ENCODE measurements around the gene P2RY8.
A peak's percentile ranks its signal among the peaks of the same experiment; 100 is the strongest.
"Not testable (repeated sequence)": the region's sequence is repeated elsewhere in the genome, so short reads cannot be mapped to it uniquely, and the experiment has no call there.

P2RY8 gene

GRCh38 chrX:1542994-1543725 lies 6.2 kb upstream of the P2RY8 start:
- DNase-seq (ENCODE audit: low read depth), result no peak

DNA sequence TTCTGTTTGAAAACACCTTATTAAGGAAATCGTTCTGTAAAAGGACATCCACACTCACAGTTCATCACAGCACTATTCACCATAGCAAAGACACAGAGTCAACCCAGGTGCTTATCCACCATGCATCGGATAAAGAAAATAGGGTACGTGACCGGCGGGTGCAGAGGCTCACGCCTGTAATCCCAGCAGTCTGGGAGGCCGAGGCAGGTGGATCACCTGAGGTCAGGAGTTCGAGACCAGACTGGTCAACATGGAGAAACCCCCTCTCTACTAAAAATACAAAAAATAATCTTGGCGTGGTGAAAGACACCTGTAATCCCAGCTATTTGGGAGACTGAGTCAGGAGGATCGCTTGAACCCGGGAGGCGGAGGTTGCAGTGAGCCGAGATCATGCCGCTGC lies 2.2 kb upstream of the P2RY8 start:
- not testable (repeated sequence) for DNase-seq (ENCODE audit: low read depth)

DNA sequence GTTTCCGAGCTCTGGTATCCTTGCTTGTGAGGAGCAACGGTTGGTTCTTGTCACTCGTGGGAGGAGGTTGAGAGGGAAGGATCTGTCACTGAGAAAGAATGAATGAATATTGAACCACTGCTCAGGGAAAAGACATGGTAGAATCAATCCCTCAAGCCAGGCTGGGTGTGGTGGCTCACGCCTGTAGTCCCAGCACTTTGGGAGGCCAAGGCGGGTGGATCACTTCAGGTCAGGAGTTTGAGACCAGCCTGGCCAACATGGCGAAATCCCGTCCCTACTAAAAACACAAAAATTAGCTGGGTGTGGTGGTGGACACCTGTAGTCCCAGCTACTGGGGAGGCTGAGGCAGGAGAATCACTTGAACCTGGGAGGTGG lies 718 bp upstream of the P2RY8 start:
- not testable (repeated sequence) for DNase-seq (ENCODE audit: low read depth)

DNA sequence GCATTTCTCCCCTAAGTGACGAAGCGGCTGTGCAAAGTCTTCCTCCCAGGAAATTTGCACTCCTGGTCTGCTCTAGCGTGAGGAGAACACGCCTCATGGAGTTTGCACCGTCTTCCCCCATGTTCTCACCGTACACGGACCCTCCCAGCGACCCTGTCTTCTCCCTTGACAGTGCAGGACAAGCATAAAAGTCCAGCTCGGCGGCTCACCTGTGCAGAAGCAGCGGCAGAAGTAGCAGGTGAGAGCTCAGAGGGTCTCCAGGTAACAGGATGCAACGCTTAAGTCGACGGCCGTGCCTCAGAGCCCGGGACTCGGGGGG lies 314 bp downstream of the P2RY8 start:
- DNase-seq (ENCODE audit: low read depth), result no peak

GRCh38 chrX:1535241-1536041 lies 1.5 kb downstream of the P2RY8 start:
- DNase-seq (ENCODE audit: low read depth), result no peak

DNA sequence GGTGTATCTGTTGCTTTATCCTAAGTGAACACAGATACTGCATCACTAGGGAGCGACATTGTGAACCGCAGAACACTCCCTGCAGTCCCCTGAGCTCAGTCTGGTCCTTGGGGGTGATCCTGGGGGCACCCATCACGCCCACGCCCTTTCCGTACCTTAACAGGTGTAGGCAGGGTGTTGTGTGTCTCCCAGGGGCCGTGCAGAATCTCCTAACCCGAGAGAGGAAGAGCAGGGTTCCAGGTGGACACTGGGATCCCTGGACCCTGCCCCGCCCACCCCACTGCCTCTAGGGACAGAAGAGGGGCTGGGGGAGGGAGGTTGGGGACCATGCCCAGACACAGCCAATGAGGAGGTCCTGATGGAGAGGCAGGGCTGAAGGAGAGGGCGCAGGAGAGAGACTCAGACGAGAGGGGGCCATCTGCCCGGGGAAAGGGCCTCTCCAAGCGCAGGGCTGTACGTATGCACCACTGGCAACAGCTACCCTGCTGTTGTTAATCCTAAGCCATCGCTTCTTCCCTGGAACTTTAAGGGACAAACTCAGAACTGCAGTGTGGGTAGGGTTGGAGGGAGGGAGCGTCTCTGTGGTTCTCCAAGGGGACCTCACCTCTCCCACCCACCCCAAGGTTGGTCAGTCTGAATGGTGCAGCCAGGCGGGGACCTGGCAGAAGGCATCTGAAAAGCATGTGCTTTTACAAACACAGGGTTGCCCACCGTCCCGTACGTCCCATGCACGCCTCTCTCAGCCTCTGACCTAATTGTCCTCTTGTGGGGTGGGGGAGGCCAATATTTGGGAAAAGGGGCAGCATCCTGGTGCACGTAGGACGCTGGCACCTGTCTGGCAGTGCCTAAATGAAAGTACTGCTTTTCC lies 2.5 kb downstream of the P2RY8 start:
- no peak for DNase-seq (ENCODE audit: low read depth)

GRCh38 chrX:1533058-1533457 lies 3.9 kb downstream of the P2RY8 start:
- DNase-seq (ENCODE audit: low read depth), result no peak

DNA sequence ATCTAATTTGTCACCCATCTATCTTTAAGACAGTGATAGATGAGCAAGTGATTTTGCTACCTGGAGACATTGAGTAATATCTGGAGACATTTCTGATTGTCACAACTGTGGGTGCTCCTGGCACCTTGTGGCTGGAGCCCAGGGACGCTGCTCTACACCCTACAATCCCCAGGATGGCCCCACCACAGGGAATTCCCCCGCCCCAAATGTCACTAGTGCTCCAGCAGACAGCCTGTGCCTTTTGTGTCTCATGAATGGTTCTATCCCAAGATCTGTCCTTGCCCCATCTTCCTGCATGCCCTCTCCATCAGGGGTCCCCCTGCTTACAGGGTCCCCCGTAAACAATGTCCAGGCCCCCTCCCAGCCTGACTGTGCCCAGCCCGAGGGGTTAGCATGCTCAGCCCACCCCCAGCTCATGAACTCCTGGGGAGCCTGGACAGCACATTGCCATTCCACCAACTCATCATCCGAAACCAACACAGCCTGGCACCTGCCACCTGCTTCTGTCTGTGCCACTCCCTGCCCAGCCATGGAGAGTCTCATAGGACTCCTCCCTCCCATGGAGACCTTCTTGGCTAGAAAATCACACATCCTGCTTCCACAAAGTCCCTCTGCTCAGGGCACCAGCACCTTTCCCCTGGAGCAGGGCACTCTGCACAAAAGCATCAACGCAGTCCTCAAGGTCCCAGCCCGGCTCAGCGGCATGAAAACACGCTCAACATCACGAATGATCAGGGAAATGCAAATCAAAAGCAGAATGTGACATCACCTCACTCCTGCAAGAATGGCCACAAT lies 5.7 kb downstream of the P2RY8 start:
- no peak for DNase-seq (ENCODE audit: low read depth)

- DNase-seq (ENCODE audit: low read depth), result no peak
Measured at GRCh38 chrX:1529756-1530155, 7.2 kb downstream of the P2RY8 start.

DNA sequence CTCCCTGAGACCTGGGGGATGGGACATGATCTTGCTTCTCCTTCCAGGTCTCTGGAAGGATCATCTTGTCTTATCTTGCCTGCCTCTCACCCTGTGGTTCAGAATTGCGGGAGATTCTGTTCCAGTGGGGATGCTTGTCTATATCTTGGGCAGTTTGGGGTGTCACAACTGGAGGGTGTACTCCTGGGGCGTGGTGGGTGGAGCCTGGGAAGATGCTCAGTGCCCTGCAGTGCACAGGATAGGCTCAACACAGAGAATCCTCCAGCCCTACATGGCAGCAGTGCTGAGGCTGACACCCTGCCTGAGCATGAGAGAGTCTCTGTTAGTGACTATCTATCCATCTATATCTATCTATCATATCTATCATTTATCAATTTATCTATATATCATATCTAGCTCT lies 7.7 kb downstream of the P2RY8 start:
- DNase-seq (ENCODE audit: low read depth), result no peak

GRCh38 chrX:1528884-1529203 lies 8.1 kb downstream of the P2RY8 start:
- DNase-seq (ENCODE audit: low read depth), result no peak

- no peak for DNase-seq (ENCODE audit: low read depth)
Measured at GRCh38 chrX:1528186-1528883, 8.7 kb downstream of the P2RY8 start.

GRCh38 chrX:1527457-1527856 lies 9.5 kb downstream of the P2RY8 start:
- DNase-seq (ENCODE audit: low read depth), result no peak

DNA sequence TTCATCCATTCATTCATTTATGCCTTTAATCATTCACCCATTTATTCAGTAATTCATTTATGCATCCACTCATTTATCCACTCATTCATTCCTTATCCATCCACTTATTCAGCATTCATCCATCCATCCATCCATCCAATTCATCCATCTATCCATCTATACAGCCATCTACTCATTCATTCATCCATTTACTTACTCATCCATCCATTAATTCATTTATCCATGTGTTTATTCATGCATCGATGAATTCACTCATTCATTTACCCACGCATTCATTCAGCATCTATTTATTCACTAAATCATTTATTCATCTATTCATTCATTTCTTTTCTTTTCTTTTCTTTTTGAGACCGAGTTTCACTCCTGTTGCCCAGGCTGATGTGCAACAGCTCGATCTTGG lies 10.4 kb downstream of the P2RY8 start:
- DNase-seq (ENCODE audit: low read depth), result no peak

- no peak for DNase-seq (ENCODE audit: low read depth)
Measured at GRCh38 chrX:1525583-1526355, 11.2 kb downstream of the P2RY8 start.

GRCh38 chrX:1524874-1525582 lies 12.0 kb downstream of the P2RY8 start:
- DNase-seq (ENCODE audit: low read depth), result no peak

GRCh38 chrX:1522905-1523304 lies 14.1 kb downstream of the P2RY8 start:
- not testable (repeated sequence) for DNase-seq (ENCODE audit: low read depth)

- DNase-seq (ENCODE audit: low read depth), result peak; percentile 29
Measured at GRCh38 chrX:1521459-1521956, 15.5 kb downstream of the P2RY8 start.

DNA sequence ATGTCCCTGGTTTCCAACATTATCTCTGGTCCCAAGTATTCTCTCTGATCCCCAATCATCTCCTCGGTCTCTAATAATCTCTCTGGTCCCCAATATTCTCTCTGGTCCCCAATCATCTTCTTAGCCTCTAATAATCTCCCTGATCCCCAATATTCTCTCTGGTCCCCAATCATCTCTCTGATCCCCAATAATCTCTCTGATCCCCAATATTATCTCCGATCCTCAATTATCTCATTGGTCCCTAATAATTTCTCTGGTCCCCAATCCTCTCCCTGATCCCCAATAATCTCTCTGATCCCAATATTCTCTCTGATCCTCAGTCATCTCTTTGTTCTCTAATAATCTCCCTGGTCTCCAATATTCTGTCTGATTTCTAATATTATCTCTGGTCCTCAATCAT lies 16.6 kb downstream of the P2RY8 start:
- DNase-seq (ENCODE audit: low read depth), result no peak

- DNase-seq (ENCODE audit: low read depth), result no peak
Measured at GRCh38 chrX:1519022-1519497, 17.9 kb downstream of the P2RY8 start.
